Tibial nerve (tissue), 4 donors: ENCODE data around the gene CHSY1. TPM values are rescaled to one million over a fixed set of nuclear protein-coding genes. Genes with fewer than 3 reads are reported as not detected.

ENCODE experiments used
- DNase-seq, 2 donors: peaks; one replicate each; pipeline ENCODE4 v3.0.0-alpha.2; 2019; ENCODE audit warnings: low spot score in 2 of 2
- H3K27ac ChIP-seq, 4 donors: fragments of 200-600 bp; sonication (generic) in 3 of 4; one replicate each; pipeline ENCODE4 v1.5.1; 2017 to 2019; ENCODE audit warnings: mild to moderate bottlenecking in 1 of 4
- H3K27me3 ChIP-seq, 2 donors: fragments of 200-600 bp; sonication (generic) in 1 of 2; one replicate each; pipeline versions ENCODE4 v1.5.1 to v1.6.0; 2017 to 2019
- H3K36me3 ChIP-seq, 3 donors: fragments of 200-600 bp; sonication (generic); one replicate each; pipeline ENCODE4 v1.5.1; 2018 to 2019
- H3K4me1 ChIP-seq, 4 donors: fragments of 200-600 bp; sonication (generic) in 3 of 4; one replicate each; pipeline ENCODE4 v1.5.1; 2017 to 2019
- H3K4me3 ChIP-seq, 4 donors: fragments of 200-600 bp; sonication (generic) in 3 of 4; one replicate each; pipeline ENCODE4 v1.5.1; 2017 to 2019; ENCODE audit warnings: mild to moderate bottlenecking in 1 of 4, moderate library complexity in 1 of 4
- H3K9me3 ChIP-seq, 4 donors: fragments of 200-600 bp; sonication (generic) in 3 of 4; one replicate each; pipeline ENCODE4 v1.5.1; 2017 to 2019
- CTCF ChIP-seq, 5 experiments: fragments of 200-600 bp in 3 of 5; fragments of 450-650 bp in 2 of 5; sonication (generic) in 3 of 5; IDR thresholded peaks; one replicate each; pipeline ENCODE4 v1.5.1; 2016 to 2019; ENCODE audit warnings: antibody characterized with exemption in 5 of 5, mild to moderate bottlenecking in 3 of 5, moderate library complexity in 2 of 5
- EP300 ChIP-seq, 2 donors: sonication (generic); formaldehyde crosslinking; IDR thresholded peaks; one replicate each; pipeline ENCODE4 v1.6.1; 2017; ENCODE audit warnings: antibody characterized with exemption in 2 of 2, mild to moderate bottlenecking in 1 of 2
- POLR2A ChIP-seq, 2 donors: fragments of 450-650 bp; IDR thresholded peaks; one replicate each; pipeline ENCODE4 v1.6.1; 2017; ENCODE audit warnings: antibody characterized with exemption in 2 of 2, mild to moderate bottlenecking in 2 of 2, moderate library complexity in 2 of 2
- WGBS, 2 donors: methylation state at CpG; one replicate each; pipeline ENCODE4 v1.1.5; 2018; 5-methylcytosine and 5-hydroxymethylcytosine counted together
- total RNA-seq, 4 donors: library from RNA; depleted of rRNA; stranded (reverse); fragments of >200 nt; gene quantifications; one replicate each; pipeline ENCODE4 v1.1.0, GENCODE V29; 2016

The CHSY1 gene
- total RNA-seq, 4 donors from 2014 or later: 22.0 to 29.7 (median 24.6) TPM

GRCh38 chr15:101187820-101188636 is 63.8 kb downstream of the CHSY1 start:
- TF ChIP-seq POLR2A (IDR thresholded peaks at IDR 0.05) (no peak), EP300 (IDR thresholded peaks at IDR 0.05) (peak in 1 of 2 donors; percentile 44), CTCF (IDR thresholded peaks at IDR 0.05) (no peak)
- DNase-seq: no peak
- Histone ChIP-seq H3K4me3 (peak overlapping the region in 1 of 4 donors; percentile 31), H3K27me3 (no peaks in the 10 kb centered on the region), H3K36me3 (no peaks in the 10 kb centered on the region), H3K4me1 (peaks cover 0 to 90% (median 19%) of the 10 kb centered on the region in 4 donors), H3K27ac (peak overlapping the region in 3 of 4 donors; percentile 42 to 80 (median 53)), H3K9me3 (no peaks in the 10 kb centered on the region)
- WGBS, 2 donors: 35 to 37% methylated on average over 18 of the region's 18 CpGs

- no peak overlapping the region for H3K4me3 ChIP-seq
- no peak overlapping the region for H3K27ac ChIP-seq
- TF ChIP-seq CTCF (IDR thresholded peaks at IDR 0.05) (no peak), EP300 (IDR thresholded peaks at IDR 0.05) (no peak), POLR2A (IDR thresholded peaks at IDR 0.05) (no peak)
- peaks cover 0 to 68% (median 16%) of the 10 kb centered on the region in 4 donors for H3K4me1 ChIP-seq
- no peak for DNase-seq
- H3K36me3 ChIP-seq: no peaks in the 10 kb centered on the region
- 84 to 92% methylated on average over 5 of the region's 5 CpGs for WGBS, 2 donors
- no peaks in the 10 kb centered on the region for H3K9me3 ChIP-seq
- no peaks in the 10 kb centered on the region for H3K27me3 ChIP-seq
These were observed 66.1 kb downstream of the CHSY1 start for GRCh38 chr15:101185770-101186169.

GRCh38 chr15:101185336-101185735 is 66.5 kb downstream of the CHSY1 start:
- no peak overlapping the region for H3K4me3 ChIP-seq
- DNase-seq: no peak
- no peaks in the 10 kb centered on the region for H3K27me3 ChIP-seq
- 92% methylated on average over 6 of the region's 6 CpGs for WGBS, 2 donors
- no peaks in the 10 kb centered on the region for H3K36me3 ChIP-seq
- H3K27ac ChIP-seq: peak overlapping the region in 1 of 4 donors; percentile 8
- H3K4me1 ChIP-seq: peaks cover 0 to 63% (median 16%) of the 10 kb centered on the region in 4 donors
- H3K9me3 ChIP-seq: no peaks in the 10 kb centered on the region
- no peak for TF ChIP-seq CTCF (IDR thresholded peaks at IDR 0.05)
- no peak for TF ChIP-seq EP300 (IDR thresholded peaks at IDR 0.05)

DNA sequence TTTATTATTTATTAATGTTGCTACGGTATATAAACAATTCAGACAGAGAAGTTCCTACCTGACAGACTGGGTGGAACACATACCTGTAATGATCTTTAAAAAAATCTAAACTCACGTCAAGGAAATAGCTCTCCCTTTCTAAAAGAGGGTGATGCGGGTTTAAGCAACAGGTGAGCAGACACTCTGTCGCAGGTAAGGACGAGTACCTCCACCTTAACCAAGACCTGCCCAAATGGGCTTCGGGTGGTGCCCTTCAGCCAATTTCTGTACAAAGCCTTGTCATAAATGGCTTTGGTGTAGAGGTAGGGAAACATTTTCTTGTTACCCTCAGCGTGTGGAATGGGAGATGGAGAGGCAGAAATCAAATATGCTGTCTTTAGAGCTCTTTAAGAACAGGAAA is 67.0 kb downstream of the CHSY1 start:
- H3K9me3 ChIP-seq: no peaks in the 10 kb centered on the region
- no peaks in the 10 kb centered on the region for H3K36me3 ChIP-seq
- TF ChIP-seq CTCF (IDR thresholded peaks at IDR 0.05) (no peak), EP300 (IDR thresholded peaks at IDR 0.05) (no peak), POLR2A (IDR thresholded peaks at IDR 0.05) (no peak)
- no peak overlapping the region for H3K4me3 ChIP-seq
- H3K27ac ChIP-seq: no peak overlapping the region
- H3K4me1 ChIP-seq: peaks cover 0 to 60% (median 15%) of the 10 kb centered on the region in 4 donors
- no peaks in the 10 kb centered on the region for H3K27me3 ChIP-seq
- 96% methylated on average over 7 of the region's 7 CpGs for WGBS, 2 donors
- no peak for DNase-seq

GRCh38 chr15:101183931-101184305 is 67.9 kb downstream of the CHSY1 start:
- H3K36me3 ChIP-seq: peaks cover 0 to 7% (median 0%) of the 10 kb centered on the region in 3 donors
- H3K4me1 ChIP-seq: peaks cover 0 to 57% (median 10%) of the 10 kb centered on the region in 4 donors
- H3K27ac ChIP-seq: peak overlapping the region in 2 of 4 donors; percentile 21 to 57
- H3K27me3 ChIP-seq: no peaks in the 10 kb centered on the region
- H3K4me3 ChIP-seq: no peak overlapping the region
- H3K9me3 ChIP-seq: no peaks in the 10 kb centered on the region
- 64 to 73% methylated on average over 5 of the region's 5 CpGs for WGBS, 2 donors
- DNase-seq: no peak
- TF ChIP-seq CTCF (IDR thresholded peaks at IDR 0.05) (no peak), EP300 (IDR thresholded peaks at IDR 0.05) (no peak), POLR2A (IDR thresholded peaks at IDR 0.05) (no peak)
